Subcutaneous adipose tissue (tissue), 4 donors: ENCODE measurements around the gene HTT. TPM values are rescaled to one million over a fixed set of nuclear protein-coding genes. Genes with fewer than 3 reads are reported as not detected.

ENCODE experiments used
- CTCF ChIP-seq: fragments of 450-650 bp; IDR thresholded peaks from one replicate; pipeline ENCODE4 v1.5.1; 2016; ENCODE audit warnings: low read depth, mild to moderate bottlenecking, control low read depth, antibody characterized with exemption, moderate library complexity
- total RNA-seq, 4 donors: library from RNA; depleted of rRNA; stranded (reverse); fragments of >200 nt; gene quantifications; one replicate each; pipeline ENCODE4 v1.1.0, GENCODE V29; 2016

Gene HTT
- total RNA-seq, 4 donors from 2014 or later = 48.2 to 79.3 (median 72.1) TPM

GRCh38 chr4:3232871-3233271 lies 158.4 kb downstream of the HTT start:
- TF ChIP-seq CTCF = no peak

- no peak for TF ChIP-seq CTCF
These were observed 159.1 kb downstream of the HTT start for GRCh38 chr4:3233391-3234071.

GRCh38 chr4:3234171-3235029 lies 159.9 kb downstream of the HTT start:
- TF ChIP-seq CTCF = no peak

GRCh38 chr4:3235030-3235345 lies 160.5 kb downstream of the HTT start:
- TF ChIP-seq CTCF = no peak

GRCh38 chr4:3235581-3235980 lies 161.1 kb downstream of the HTT start:
- TF ChIP-seq CTCF = no peak

- TF ChIP-seq CTCF = no peak
These were observed 161.9 kb downstream of the HTT start for GRCh38 chr4:3236326-3236878.

GRCh38 chr4:3237266-3237665 lies 162.8 kb downstream of the HTT start:
- TF ChIP-seq CTCF = no peak
